ENCODE measurements around the gene NDFIP2. TPM values are rescaled to one million over a fixed set of nuclear protein-coding genes. Genes with fewer than 3 reads are reported as not detected.

NDFIP2 gene
- total and polyA plus RNA-seq, 12 donors, result 5.2 to 62.1 (median 38.9) TPM

DNA sequence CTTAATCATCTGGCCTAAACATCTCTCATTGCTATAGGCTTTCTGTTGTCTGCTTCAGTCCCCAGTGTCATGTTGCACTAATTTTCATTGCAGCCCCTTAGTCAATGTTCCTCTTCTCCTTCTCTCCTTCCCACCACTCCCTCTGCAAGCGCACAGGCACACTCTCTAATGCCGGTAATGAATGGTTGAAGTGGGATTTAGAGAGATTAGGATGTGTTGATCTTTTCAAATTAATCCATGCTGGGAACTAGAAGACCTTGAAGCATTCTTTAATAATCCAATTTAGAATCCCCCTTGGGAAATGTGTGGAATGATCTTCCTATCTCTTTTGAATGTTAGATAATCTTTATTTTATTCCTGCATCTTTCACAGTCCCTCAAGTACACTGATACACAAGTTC is 33.2 kb upstream of the NDFIP2 start:
- TF ChIP-seq POLR2A (IDR thresholded peaks at IDR 0.05), result no peak
- TF ChIP-seq, protein P1, sequence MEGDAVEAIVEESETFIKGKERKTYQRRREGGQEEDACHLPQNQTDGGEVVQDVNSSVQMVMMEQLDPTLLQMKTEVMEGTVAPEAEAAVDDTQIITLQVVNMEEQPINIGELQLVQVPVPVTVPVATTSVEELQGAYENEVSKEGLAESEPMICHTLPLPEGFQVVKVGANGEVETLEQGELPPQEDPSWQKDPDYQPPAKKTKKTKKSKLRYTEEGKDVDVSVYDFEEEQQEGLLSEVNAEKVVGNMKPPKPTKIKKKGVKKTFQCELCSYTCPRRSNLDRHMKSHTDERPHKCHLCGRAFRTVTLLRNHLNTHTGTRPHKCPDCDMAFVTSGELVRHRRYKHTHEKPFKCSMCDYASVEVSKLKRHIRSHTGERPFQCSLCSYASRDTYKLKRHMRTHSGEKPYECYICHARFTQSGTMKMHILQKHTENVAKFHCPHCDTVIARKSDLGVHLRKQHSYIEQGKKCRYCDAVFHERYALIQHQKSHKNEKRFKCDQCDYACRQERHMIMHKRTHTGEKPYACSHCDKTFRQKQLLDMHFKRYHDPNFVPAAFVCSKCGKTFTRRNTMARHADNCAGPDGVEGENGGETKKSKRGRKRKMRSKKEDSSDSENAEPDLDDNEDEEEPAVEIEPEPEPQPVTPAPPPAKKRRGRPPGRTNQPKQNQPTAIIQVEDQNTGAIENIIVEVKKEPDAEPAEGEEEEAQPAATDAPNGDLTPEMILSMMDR (IDR thresholded peaks at IDR 0.05), result no peak
- H3K9me3 ChIP-seq (replicated peaks in 1 of 3), result no peaks in the 10 kb centered on the region
- H3K4me1 ChIP-seq (replicated peaks in 1 of 2), result peaks cover 0 to 9% of the 10 kb centered on the region in 2 donors
- DNase-seq, result no peak
- H3K27ac ChIP-seq, result no peak overlapping the region
- WGBS, 4 donors, result 79 to 88% (median 85%) methylated on average over 2 of the region's 2 CpGs
- H3K4me3 ChIP-seq, result no peak overlapping the region
- intact Hi-C loops (cut with DNase I), result no loop called here
- no peaks in the 10 kb centered on the region for H3K27me3 ChIP-seq
- H3K36me3 ChIP-seq (replicated peaks in 1 of 2), result no peaks in the 10 kb centered on the region

DNA sequence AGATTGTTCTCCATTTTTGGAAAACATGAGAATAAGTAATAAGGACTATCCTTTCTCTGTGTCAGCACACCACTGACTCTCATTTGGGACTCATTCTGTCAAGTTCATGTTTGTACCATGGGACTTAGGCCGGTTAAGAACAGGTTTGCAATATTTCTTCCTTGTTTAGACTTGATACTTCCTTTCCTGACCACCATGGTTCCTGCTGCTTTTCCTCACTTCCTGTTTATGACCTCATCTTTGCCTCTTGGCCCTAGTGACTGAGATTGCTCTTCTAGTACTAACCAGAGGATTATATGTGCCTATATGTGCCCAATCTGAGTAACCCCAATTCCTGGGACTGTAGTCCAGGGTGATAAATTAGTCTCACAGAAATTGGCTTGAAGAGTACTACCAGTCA is 32.5 kb upstream of the NDFIP2 start:
- no peaks in the 10 kb centered on the region for H3K36me3 ChIP-seq (replicated peaks in 1 of 2)
- DNase-seq, result no peak
- H3K4me1 ChIP-seq (replicated peaks in 1 of 2), result peaks cover 0 to 9% of the 10 kb centered on the region in 2 donors
- TF ChIP-seq, protein P1 (IDR thresholded peaks at IDR 0.05), result no peak
- TF ChIP-seq POLR2A (IDR thresholded peaks at IDR 0.05), result no peak
- no peaks in the 10 kb centered on the region for H3K27me3 ChIP-seq
- no peaks in the 10 kb centered on the region for H3K9me3 ChIP-seq (replicated peaks in 1 of 3)
- no peak overlapping the region for H3K4me3 ChIP-seq
- WGBS, 4 donors, result 64 to 79% (median 67%) methylated on average over 1 of the region's 1 CpG
- intact Hi-C loops (cut with DNase I), result no loop called here
- no peak overlapping the region for H3K27ac ChIP-seq

DNA sequence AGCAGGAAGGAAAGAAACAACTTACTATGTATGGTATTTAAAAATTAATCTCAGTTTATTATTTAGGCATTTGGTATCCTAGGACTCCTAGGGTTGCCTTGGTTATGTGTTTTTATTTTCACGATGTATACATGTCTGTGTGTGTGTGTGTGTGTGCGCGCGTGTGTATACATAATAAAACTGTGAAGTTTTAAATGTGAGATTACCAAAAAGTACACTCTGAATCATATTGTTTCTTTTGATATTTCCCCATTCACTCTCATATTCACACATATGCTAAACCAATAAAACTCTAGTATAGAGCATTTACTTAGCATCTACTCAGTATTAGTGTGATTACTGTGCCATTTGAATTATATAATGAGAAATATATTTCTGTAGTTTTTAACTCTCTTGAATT is 30.8 kb upstream of the NDFIP2 start:
- intact Hi-C loops (cut with DNase I), result no loop called here
- DNase-seq, result no peak
- peaks cover 0 to 9% of the 10 kb centered on the region in 2 donors for H3K4me1 ChIP-seq (replicated peaks in 1 of 2)

GRCh38 chr13:79451500-79451962 is 29.4 kb upstream of the NDFIP2 start:
- TF ChIP-seq POLR2A (IDR thresholded peaks at IDR 0.05), result no peak
- TF ChIP-seq, protein P1 (IDR thresholded peaks at IDR 0.05), result no peak
- no peaks in the 10 kb centered on the region for H3K36me3 ChIP-seq (replicated peaks in 1 of 2)
- no peak overlapping the region for H3K4me3 ChIP-seq
- no peaks in the 10 kb centered on the region for H3K9me3 ChIP-seq (replicated peaks in 1 of 3)
- WGBS, 4 donors, result 16 to 27% (median 18%) methylated on average over 3 of the region's 3 CpGs
- no peak overlapping the region for H3K27ac ChIP-seq
- intact Hi-C loops (cut with DNase I), result no loop called here
- H3K4me1 ChIP-seq (replicated peaks in 1 of 2), result peaks cover 0 to 9% of the 10 kb centered on the region in 2 donors
- no peaks in the 10 kb centered on the region for H3K27me3 ChIP-seq
- DNase-seq, result peak; percentile 45 to 83 (median 66)

More for the DNA sequence above, 30.8 kb upstream of the NDFIP2 start:
- Histone ChIP-seq H3K27me3 (no peaks in the 10 kb centered on the region), H3K36me3 (replicated peaks in 1 of 2) (no peaks in the 10 kb centered on the region), H3K9me3 (replicated peaks in 1 of 3) (no peaks in the 10 kb centered on the region), H3K27ac (no peak overlapping the region), H3K4me3 (no peak overlapping the region)
- 91 to 95% (median 93%) methylated on average over 4 of the region's 4 CpGs for WGBS, 4 donors
- TF ChIP-seq POLR2A (IDR thresholded peaks at IDR 0.05), result no peak
- TF ChIP-seq, protein P1 (IDR thresholded peaks at IDR 0.05), result no peak
